Measurements from ENCODE around the gene AGPAT1. TPM values are rescaled to one million over a fixed set of nuclear protein-coding genes. Genes with fewer than 3 reads are reported as not detected.

The AGPAT1 gene
- total RNA-seq, 6 donors from 2014 or later: 25.9 to 54.5 (median 32.6) TPM

DNA sequence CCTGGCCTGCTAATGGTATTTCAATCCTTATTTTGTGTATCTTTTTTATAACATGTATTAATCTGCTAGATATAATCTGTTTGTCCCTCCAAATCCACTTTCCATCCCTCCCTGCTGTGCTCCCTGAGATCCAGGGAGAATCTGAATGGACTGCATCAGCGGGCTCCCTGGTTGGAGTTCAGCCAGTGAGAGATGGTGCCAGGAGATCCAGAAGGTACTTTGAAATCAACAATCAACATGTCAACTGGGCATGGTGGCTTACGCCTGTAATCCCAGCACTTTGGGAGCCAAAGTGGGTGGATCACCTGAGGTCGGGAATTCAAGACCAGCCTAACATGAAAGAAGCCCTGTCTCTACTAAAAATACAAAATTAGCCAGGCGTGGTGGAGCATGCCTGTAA lies 52.2 kb downstream of the AGPAT1 start:
- TF ChIP-seq POLR2AphosphoS5 (IDR thresholded peaks at IDR 0.05) (no peak), POLR2A (IDR thresholded peaks at IDR 0.05) (no peak), EP300 (IDR thresholded peaks at IDR 0.05) (no peak)
- TF ChIP-seq, protein P1, sequence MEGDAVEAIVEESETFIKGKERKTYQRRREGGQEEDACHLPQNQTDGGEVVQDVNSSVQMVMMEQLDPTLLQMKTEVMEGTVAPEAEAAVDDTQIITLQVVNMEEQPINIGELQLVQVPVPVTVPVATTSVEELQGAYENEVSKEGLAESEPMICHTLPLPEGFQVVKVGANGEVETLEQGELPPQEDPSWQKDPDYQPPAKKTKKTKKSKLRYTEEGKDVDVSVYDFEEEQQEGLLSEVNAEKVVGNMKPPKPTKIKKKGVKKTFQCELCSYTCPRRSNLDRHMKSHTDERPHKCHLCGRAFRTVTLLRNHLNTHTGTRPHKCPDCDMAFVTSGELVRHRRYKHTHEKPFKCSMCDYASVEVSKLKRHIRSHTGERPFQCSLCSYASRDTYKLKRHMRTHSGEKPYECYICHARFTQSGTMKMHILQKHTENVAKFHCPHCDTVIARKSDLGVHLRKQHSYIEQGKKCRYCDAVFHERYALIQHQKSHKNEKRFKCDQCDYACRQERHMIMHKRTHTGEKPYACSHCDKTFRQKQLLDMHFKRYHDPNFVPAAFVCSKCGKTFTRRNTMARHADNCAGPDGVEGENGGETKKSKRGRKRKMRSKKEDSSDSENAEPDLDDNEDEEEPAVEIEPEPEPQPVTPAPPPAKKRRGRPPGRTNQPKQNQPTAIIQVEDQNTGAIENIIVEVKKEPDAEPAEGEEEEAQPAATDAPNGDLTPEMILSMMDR (IDR thresholded peaks at IDR 0.05): no peak

DNA sequence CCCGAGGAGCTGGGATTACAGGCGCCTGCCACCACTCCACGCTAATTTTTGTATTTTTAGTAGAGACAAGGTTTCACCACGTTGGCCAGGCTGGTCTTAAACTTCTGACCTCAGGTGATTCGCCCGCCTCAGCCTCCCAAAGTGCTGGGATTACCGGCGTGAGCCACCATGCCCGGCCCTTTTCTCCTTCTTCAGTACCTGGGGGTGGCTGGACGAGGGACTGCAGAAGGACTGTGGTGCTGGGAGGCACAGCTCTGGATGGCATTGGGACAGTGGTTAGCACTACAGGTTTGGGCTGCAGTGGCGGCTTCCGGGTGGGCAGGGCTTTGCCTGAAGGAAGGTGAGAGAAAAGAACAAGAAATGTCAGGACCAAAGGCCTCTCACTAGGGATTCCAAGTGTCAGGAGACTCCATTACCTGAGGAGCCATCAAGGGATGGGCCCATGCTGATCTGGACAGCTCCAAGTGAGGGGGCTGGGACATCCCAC lies 55.3 kb downstream of the AGPAT1 start:
- no peaks in the 10 kb centered on the region for H3K9me3 ChIP-seq
- peak overlapping the region in 2 of 4 donors; percentile 14 to 32 for H3K27ac ChIP-seq
- TF ChIP-seq, protein P1 (IDR thresholded peaks at IDR 0.05): no peak
- TF ChIP-seq POLR2AphosphoS5 (IDR thresholded peaks at IDR 0.05) (no peak), POLR2A (IDR thresholded peaks at IDR 0.05) (no peak), EP300 (IDR thresholded peaks at IDR 0.05) (no peak)
- peaks cover 0 to 1% (median 0%) of the 10 kb centered on the region in 4 donors for H3K27me3 ChIP-seq
- H3K36me3 ChIP-seq: peaks cover 52 to 97% (median 77%) of the 10 kb centered on the region in 4 donors
- no peak for ATAC-seq (ENCODE audit: low FRiP score in 2 of 2)
- H3K4me1 ChIP-seq: peaks cover 14 to 30% (median 26%) of the 10 kb centered on the region in 4 donors
- no peak overlapping the region for H3K4me3 ChIP-seq
- 95 to 97% methylated on average over 8 to 12 of the region's 12 CpGs for WGBS, 2 donors
- no peak for DNase-seq

More for the DNA sequence above, 52.2 kb downstream of the AGPAT1 start:
- ATAC-seq (ENCODE audit: low FRiP score in 2 of 2): no peak
- Histone ChIP-seq H3K9me3 (no peaks in the 10 kb centered on the region), H3K36me3 (peaks cover 35 to 81% (median 55%) of the 10 kb centered on the region in 4 donors), H3K27ac (no peak overlapping the region), H3K4me3 (no peak overlapping the region), H3K4me1 (peaks cover 24 to 34% (median 29%) of the 10 kb centered on the region in 4 donors), H3K27me3 (no peaks in the 10 kb centered on the region)
- 98 to 99% methylated on average over 4 of the region's 4 CpGs for WGBS, 2 donors
- no peak for DNase-seq

DNA sequence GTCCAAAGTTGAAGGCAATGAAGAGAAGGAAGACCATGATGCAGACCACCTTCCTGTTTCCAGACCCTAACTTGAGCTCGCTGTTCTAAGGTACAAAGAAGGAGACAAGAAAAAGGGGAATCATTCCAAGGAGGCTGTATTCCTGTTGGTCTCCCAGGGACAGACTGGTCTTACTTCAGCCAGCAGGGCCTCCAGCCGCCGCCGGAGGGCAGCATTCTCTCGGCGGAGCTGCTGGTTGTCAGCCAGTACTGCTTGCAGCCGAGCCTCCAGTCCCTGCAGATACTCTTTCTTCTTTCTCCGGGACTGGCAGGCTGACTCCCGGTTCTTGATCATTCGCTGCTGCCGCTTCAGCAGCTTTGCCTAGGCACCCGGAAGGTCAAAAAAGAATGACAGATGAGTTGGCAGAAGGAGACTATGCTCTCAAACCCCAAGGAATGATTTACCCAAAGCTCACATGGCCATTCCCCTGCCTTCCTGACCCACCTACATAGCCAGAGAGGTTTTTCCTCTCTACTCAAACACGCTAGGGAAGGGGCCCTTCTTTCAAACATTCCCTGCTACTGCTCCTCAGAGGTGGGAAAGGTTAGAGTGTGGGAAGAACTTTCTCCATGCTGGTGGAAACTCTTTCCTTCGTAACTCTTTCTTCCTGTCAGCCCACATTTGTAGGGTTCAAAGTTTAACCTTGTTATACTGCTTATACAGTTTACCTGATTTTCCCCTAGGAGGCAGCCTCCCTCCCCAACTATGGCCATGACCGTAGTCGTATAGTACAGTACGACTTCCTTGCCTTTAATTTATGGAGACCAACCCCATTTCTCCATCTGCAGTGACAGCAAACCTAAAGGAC lies 56.9 kb downstream of the AGPAT1 start:
- 24 to 25% methylated on average over 17 of the region's 17 CpGs for WGBS, 2 donors
- Histone ChIP-seq H3K4me3 (no peak overlapping the region), H3K36me3 (peaks cover 36 to 84% (median 71%) of the 10 kb centered on the region in 4 donors), H3K27ac (peak overlapping the region; percentile 31 to 86 (median 62)), H3K9me3 (no peaks in the 10 kb centered on the region), H3K4me1 (peaks cover 28 to 43% (median 38%) of the 10 kb centered on the region in 4 donors), H3K27me3 (peaks cover 0 to 1% (median 0%) of the 10 kb centered on the region in 4 donors)
- TF ChIP-seq POLR2AphosphoS5 (IDR thresholded peaks at IDR 0.05): no peak
- TF ChIP-seq, protein P1 (IDR thresholded peaks at IDR 0.05): peak; percentile 83 to 93 (median 88)
- ATAC-seq (ENCODE audit: low FRiP score in 2 of 2) (peak; percentile 73 to 88), DNase-seq (peak; percentile 90 to 96)

Small RNAs within 50 kb of the gene (small RNA-seq; reads per million reads assigned to genes)
- gene AL662884.1 (0 reads per million in 4 donors), gene MIR6833 (0 reads per million in 4 donors)

Other genes starting within 250 kb of the AGPAT1 start
- gene C2, start 248.4 kb downstream of the AGPAT1 start, total RNA-seq: 100 to 1,000 TPM; 119 to 322 (median 233) TPM
- gene CFB, start 230.0 kb downstream of the AGPAT1 start, total RNA-seq: 100 to 1,000 TPM in 1 of 6 donors, 10 to 100 TPM in 5; 15.0 to 199 (median 58.1) TPM
- 10 to 100 TPM; 42.8 to 84.2 (median 63.0) TPM for gene NELFE, start 217.1 kb downstream of the AGPAT1 start, total RNA-seq
- gene SKIC2, start 216.9 kb downstream of the AGPAT1 start, total RNA-seq: 100 to 1,000 TPM in 1 of 6 donors, 10 to 100 TPM in 5; 27.7 to 172 (median 58.6) TPM
- gene DXO, start 203.9 kb downstream of the AGPAT1 start, total RNA-seq: 10 to 100 TPM; 14.1 to 40.9 (median 19.3) TPM
- gene C4A, start 194.0 kb downstream of the AGPAT1 start, total RNA-seq: 100 to 1,000 TPM in 4 of 6 donors, 10 to 100 TPM in 2; 89.8 to 217 (median 139) TPM
- gene C4B, start 161.3 kb downstream of the AGPAT1 start, total RNA-seq: 100 to 1,000 TPM in 3 of 6 donors, 10 to 100 TPM in 3; 85.7 to 193 (median 97.7) TPM
- 1 to 10 TPM in 5 of 6 donors, under 1 TPM in 1; 0.30 to 2.3 (median 1.2) TPM for gene CYP21A2, start 137.7 kb downstream of the AGPAT1 start, total RNA-seq
- 100 to 1,000 TPM in 4 of 6 donors, 10 to 100 TPM in 2; 58.1 to 206 (median 151) TPM for gene TNXB, start 66.7 kb downstream of the AGPAT1 start, total RNA-seq
- 100 to 1,000 TPM in 3 of 6 donors, 10 to 100 TPM in 3; 35.3 to 230 (median 95.8) TPM for gene ATF6B, start 47.8 kb downstream of the AGPAT1 start, total RNA-seq
- 1 to 10 TPM in 5 of 6 donors, not detected in 1; 1.4 to 5.6 (median 4.6) TPM for gene FKBPL, start 45.8 kb downstream of the AGPAT1 start, total RNA-seq
- gene PRRT1, start 24.1 kb downstream of the AGPAT1 start, total RNA-seq: 1 to 10 TPM in 2 of 6 donors, under 1 TPM in 3, not detected in 1; 0.69 to 6.3 (median 0.98) TPM
- gene PPT2, start 21.9 kb downstream of the AGPAT1 start, total RNA-seq: 10 to 100 TPM in 5 of 6 donors, 1 to 10 TPM in 1; 7.0 to 64.8 (median 16.8) TPM
- 10 to 100 TPM in 2 of 6 donors, 1 to 10 TPM in 4; 6.1 to 37.7 (median 9.6) TPM for gene EGFL8, start 11.5 kb downstream of the AGPAT1 start, total RNA-seq
- gene RNF5, start 2.3 kb upstream of the AGPAT1 start, total RNA-seq: 10 to 100 TPM; 23.0 to 73.6 (median 59.1) TPM
- gene AGER, start 8.2 kb upstream of the AGPAT1 start, total RNA-seq: 1,000 to 10,000 TPM in 5 of 6 donors, 100 to 1,000 TPM in 1; 543 to 2,806 (median 1,294) TPM
- gene PBX2, start 14.1 kb upstream of the AGPAT1 start, total RNA-seq: 100 to 1,000 TPM in 1 of 6 donors, 10 to 100 TPM in 5; 78.6 to 147 (median 93.4) TPM
- gene GPSM3, start 16.6 kb upstream of the AGPAT1 start, total RNA-seq: 10 to 100 TPM; 18.9 to 80.4 (median 30.6) TPM
- 100 to 1,000 TPM in 2 of 6 donors, 10 to 100 TPM in 4; 27.0 to 139 (median 65.1) TPM for gene NOTCH4, start 48.0 kb upstream of the AGPAT1 start, total RNA-seq
- not detected for gene TSBP1, start 195.8 kb upstream of the AGPAT1 start, total RNA-seq
- not detected for gene BTNL2, start 231.1 kb upstream of the AGPAT1 start, total RNA-seq

Data from upper lobe of left lung (tissue), 6 donors.